IMR-90 (cell line): ENCODE results near the gene TSEN34. TPM values are rescaled to one million over a fixed set of nuclear protein-coding genes. Genes with fewer than 3 reads are reported as not detected.

Experiments
- ATAC-seq: fragments of 200-7000 bp; cut with Tn5 transposase; 2 replicates; pipeline ENCODE4 v1.9.1; 2020; ENCODE audit warnings: low read depth, mild to moderate bottlenecking, moderate library complexity
- BruUV-seq: library from RNA; stranded (reverse); fragments of 400-500 nt; replicated peaks from 2 replicates; lab custom pipeline; 2021; lab: Mats Ljungman, UMichigan
- CTCF ChIA-PET: fragments of 300-600 bp; formaldehyde crosslinking; extraction: SDS; loops from one replicate; lab custom pipeline; 2021; ENCODE audit warnings: antibody characterized with exemption; lab: Yijun Ruan, JAX
- POLR2A ChIA-PET: fragments of 300-600 bp; sonication (Branson Sonifier 250); formaldehyde crosslinking; loops from one replicate; lab custom pipeline; 2022; ENCODE audit warnings: antibody characterized with exemption; ENCODE audit not compliant: unreplicated experiment; lab: Charles Lee
- DNase-seq: peaks from one replicate; pipeline ENCODE4 v3.0.0; 2013
- H2AFZ ChIP-seq: replicated peaks from 2 replicates; pipeline ENCODE3; 2013; ENCODE audit warnings: low read length, mild to moderate bottlenecking; ENCODE audit not compliant: poor library complexity
- H2AK5ac ChIP-seq: 2 replicates; pipeline ENCODE4 v1.6.1; 2013; ENCODE audit warnings: low read depth, low read length, inconsistent platforms
- H2AK9ac ChIP-seq: replicated peaks from 2 replicates; pipeline ENCODE3; 2013; ENCODE audit warnings: mild to moderate bottlenecking, low read depth, low read length, moderate library complexity; ENCODE audit not compliant: poor library complexity
- H2BK120ac ChIP-seq: 2 replicates; pipeline ENCODE4 v1.6.1; 2013; ENCODE audit warnings: low read depth, low read length, inconsistent platforms
- H2BK15ac ChIP-seq: 3 replicates; pipeline ENCODE4 v1.6.1; 2013; ENCODE audit warnings: low read depth, low read length, inconsistent platforms
- H2BK20ac ChIP-seq: 2 replicates; pipeline ENCODE4 v1.6.1; 2013; ENCODE audit warnings: low read depth, mild to moderate bottlenecking, inconsistent platforms, low read length, moderate library complexity
- H2BK5ac ChIP-seq: 2 replicates; pipeline ENCODE4 v1.6.1; 2013; ENCODE audit warnings: mild to moderate bottlenecking, low read depth, low read length, inconsistent platforms; ENCODE audit not compliant: poor library complexity, severe bottlenecking
- H3K14ac ChIP-seq: replicated peaks from 2 replicates; pipeline ENCODE4 v1.6.1; 2013; ENCODE audit warnings: low read depth, low read length, inconsistent platforms
- H3K18ac ChIP-seq: 2 replicates; pipeline ENCODE4 v1.6.1; 2013; ENCODE audit warnings: low read depth, low read length, control low read depth
- H3K23ac ChIP-seq: 2 replicates; pipeline ENCODE4 v1.6.1; 2013; ENCODE audit warnings: low read depth, low read length, inconsistent platforms
- H3K27ac ChIP-seq: 2 replicates; pipeline ENCODE4 v1.5.1; 2013; ENCODE audit warnings: mild to moderate bottlenecking, control low read depth, low read length; ENCODE audit not compliant: insufficient read depth
- H3K27me3 ChIP-seq: 2 replicates; pipeline ENCODE4 v1.6.1; 2013; ENCODE audit warnings: low read length; ENCODE audit not compliant: control insufficient read depth, insufficient read depth
- H3K36me3 ChIP-seq: 2 replicates; pipeline ENCODE4 v1.6.1; 2013; ENCODE audit warnings: low read length, mixed read lengths; ENCODE audit not compliant: control insufficient read depth, insufficient read depth
- H3K4ac ChIP-seq: 2 replicates; pipeline ENCODE4 v1.6.1; 2013; ENCODE audit warnings: low read depth, low read length, inconsistent platforms
- H3K4me1 ChIP-seq: 2 replicates; pipeline ENCODE4 v1.6.1; 2013; ENCODE audit warnings: low read length, mixed read lengths; ENCODE audit not compliant: control insufficient read depth, insufficient read depth
- H3K4me2 ChIP-seq: 2 replicates; pipeline ENCODE4 v1.6.1; 2013; ENCODE audit warnings: low read depth, mild to moderate bottlenecking, control low read depth, low read length, moderate library complexity
- H3K4me3 ChIP-seq: 2 replicates; pipeline ENCODE4 v1.5.1; 2013; ENCODE audit warnings: low read depth, mild to moderate bottlenecking, control low read depth, low read length, moderate library complexity; ENCODE audit not compliant: insufficient read depth
- H3K56ac ChIP-seq: 2 replicates; pipeline ENCODE4 v1.6.1; 2013; ENCODE audit warnings: low read length, inconsistent platforms; ENCODE audit not compliant: insufficient read depth; ENCODE audit errors: extremely low read depth
- H3K79me1 ChIP-seq, 2 experiments: 2 replicates each; pipeline ENCODE4 v1.6.1; 2013; ENCODE audit warnings: low read length in 2 of 2, inconsistent platforms in 1 of 2, low read depth in 1 of 2
- H3K9ac ChIP-seq: 2 replicates; pipeline ENCODE4 v1.6.1; 2013; ENCODE audit warnings: low read depth, low read length, control low read depth
- H3K9me1 ChIP-seq: 2 replicates; pipeline ENCODE4 v1.6.1; 2013; ENCODE audit warnings: low read length, inconsistent platforms; ENCODE audit not compliant: insufficient read depth
- H3K9me3 ChIP-seq: 2 replicates; pipeline ENCODE4 v1.6.1; 2013; ENCODE audit warnings: low read length; ENCODE audit not compliant: control insufficient read depth, insufficient read depth
- H4K20me1 ChIP-seq: 2 replicates; pipeline ENCODE4 v1.6.1; 2013; ENCODE audit warnings: low read length, inconsistent platforms; ENCODE audit not compliant: insufficient read depth
- H4K5ac ChIP-seq: 2 replicates; pipeline ENCODE4 v1.6.1; 2013; ENCODE audit warnings: mild to moderate bottlenecking, low read depth, low read length, control low read depth
- H4K8ac ChIP-seq, 2 experiments: 2 replicates each; pipeline ENCODE4 v1.6.1; 2013; ENCODE audit warnings: low read depth in 2 of 2, low read length in 2 of 2, control low read depth in 1 of 2, inconsistent platforms in 1 of 2
- H4K91ac ChIP-seq: 2 replicates; pipeline ENCODE4 v1.6.1; 2013; ENCODE audit warnings: low read depth, low read length, inconsistent platforms; ENCODE audit not compliant: insufficient read depth
- BHLHE40 ChIP-seq: fragments of 150-350 bp; IDR thresholded peaks from 2 replicates; pipeline ENCODE4 v1.6.1; 2016; ENCODE audit warnings: mild to moderate bottlenecking, low read depth, low read length
- CEBPB ChIP-seq: IDR thresholded peaks from 2 replicates; pipeline ENCODE4 v1.6.1; 2012; ENCODE audit warnings: low read depth, low read length, improper control_type of control experiment
- CHD1 ChIP-seq: IDR thresholded peaks from 2 replicates; pipeline ENCODE4 v1.6.1; 2012; ENCODE audit warnings: low read depth, low read length, improper control_type of control experiment
- FOS ChIP-seq: fragments of 150-350 bp; IDR thresholded peaks from 2 replicates; pipeline ENCODE4 v1.6.1; 2016; ENCODE audit warnings: low read depth, low read length
- MAFK ChIP-seq: IDR thresholded peaks from 2 replicates; pipeline ENCODE4 v1.6.1; 2012; ENCODE audit warnings: low read depth, low read length, improper control_type of control experiment
- MAZ ChIP-seq: IDR thresholded peaks from 2 replicates; pipeline ENCODE4 v1.6.1; 2012; ENCODE audit warnings: low read depth, mild to moderate bottlenecking, low read length, improper control_type of control experiment, moderate library complexity, borderline replicate concordance
- MXI1 ChIP-seq: IDR thresholded peaks from 2 replicates; pipeline ENCODE4 v1.6.1; 2012; ENCODE audit warnings: low read depth, mild to moderate bottlenecking, low read length, moderate library complexity, borderline replicate concordance
- NFE2L2 ChIP-seq: fragments of 150-350 bp; IDR thresholded peaks from 2 replicates; pipeline ENCODE4 v1.6.1; 2016; ENCODE audit warnings: low read depth, mild to moderate bottlenecking, low read length
- RAD21 ChIP-seq: IDR thresholded peaks from 2 replicates; pipeline ENCODE4 v1.6.1; 2012; ENCODE audit warnings: low read length, improper control_type of control experiment
- RCOR1 ChIP-seq: IDR thresholded peaks from 2 replicates; pipeline ENCODE4 v1.6.1; 2012; ENCODE audit warnings: mild to moderate bottlenecking, low read length, improper control_type of control experiment; ENCODE audit not compliant: insufficient replicate concordance
- RFX5 ChIP-seq: IDR thresholded peaks from 2 replicates; pipeline ENCODE4 v1.8.0; 2012; ENCODE audit warnings: low read depth, mild to moderate bottlenecking, low read length, moderate library complexity
- SMC3 ChIP-seq: fragments of 150-350 bp; IDR thresholded peaks from 2 replicates; pipeline ENCODE4 v1.6.1; 2016; ENCODE audit warnings: low read depth, mild to moderate bottlenecking, antibody characterized with exemption, low read length, moderate library complexity
- WGBS, 2 experiments: methylation state at CpG; one replicate each; pipeline versions ENCODE4 v1.1.5 to v1.1.7; 2013; ENCODE audit warnings: missing lambda C conversion rate in 2 of 2; ENCODE audit not compliant: insufficient read length in 1 of 2; ENCODE audit errors: extremely low coverage in 2 of 2; 5-methylcytosine and 5-hydroxymethylcytosine counted together
- dilution Hi-C: fragments of 300-500 bp; cut with HindIII; formaldehyde crosslinking; loops from one replicate; pipeline ENCODE4 v1.14.3; 2018; ENCODE audit warnings: low sequenced_read_pairs; ENCODE audit not compliant: unreplicated experiment
- in situ Hi-C: fragments of 300-500 bp; cut with MboI; formaldehyde crosslinking; loops from 3 replicates; pipeline ENCODE4 v1.14.3; 2019; ENCODE audit warnings: low sequenced_read_pairs, inconsistent platforms, mixed read lengths
- intact Hi-C: fragments of 100-400 bp; cut with micrococcal nuclease; formaldehyde crosslinking; loops from 2 replicates; pipeline ENCODE4 v1.10.0; 2022
- polyA plus RNA-seq, 3 experiments: library from polyadenylated mRNA; depleted of rRNA; stranded (reverse); fragments of >200 nt; gene quantifications; 2 replicates each; pipeline ENCODE4 v1.2.3, GENCODE V29; 2012; ENCODE audit warnings: low replicate concordance in 1 of 3
- total RNA-seq: library from RNA; depleted of rRNA; stranded (reverse); fragments of >200 nt; gene quantifications from 2 replicates; pipeline ENCODE4 v1.2.3, GENCODE V29; 2012
- TF ChIP-seq, protein P1 (sequence below): fragments of 150-350 bp; IDR thresholded peaks from 2 replicates; pipeline ENCODE4 v1.6.1; 2017; ENCODE audit warnings: mild to moderate bottlenecking, antibody characterized with exemption, low read length, low read depth
- TF ChIP-seq, protein P2 (sequence below): conservative IDR thresholded peaks from 2 replicates; pipeline ENCODE4 v1.5.1; 2012; ENCODE audit warnings: mild to moderate bottlenecking, low read depth, low read length, improper control_type of control experiment
- TF ChIP-seq, protein P3 (sequence below): fragments of 150-350 bp; IDR thresholded peaks from 2 replicates; pipeline ENCODE4 v1.6.1; 2016; ENCODE audit warnings: low read depth, mild to moderate bottlenecking, low read length, moderate library complexity, borderline replicate concordance

The TSEN34 gene
- total and polyA plus RNA-seq, 2 of the 4 experiments (the other 2 are of a cell fraction): 32.1 to 69.4 TPM

DNA sequence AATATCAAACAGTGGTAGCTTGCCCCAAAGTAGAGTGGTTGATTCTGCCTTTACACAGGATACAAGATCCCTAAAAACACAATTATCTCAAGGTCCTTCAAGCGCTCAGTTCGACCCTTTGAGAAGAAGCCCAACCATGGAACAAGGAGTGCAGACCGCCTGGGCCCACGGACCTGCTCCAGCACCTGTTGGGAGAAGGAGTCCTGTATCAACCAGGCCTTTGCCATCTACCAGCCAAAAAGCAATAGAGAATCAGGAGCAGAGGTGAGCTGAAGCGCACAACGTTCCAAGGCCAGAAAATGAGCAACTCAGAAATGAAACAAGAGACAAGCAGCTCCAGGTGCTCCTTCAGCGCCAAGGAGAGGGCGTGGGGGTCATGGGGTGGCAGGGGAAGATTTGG is 38.0 kb downstream of the TSEN34 start:
- dilution Hi-C loops: no loop called here
- CTCF ChIA-PET: interaction anchor here (0.6 kb wide), 1 partner anchor 18 kb away, joined by 7 read pairs; no protein-coding TSS in a partner anchor
- DNase-seq: no peak

More for the DNA sequence above, 38.0 kb downstream of the TSEN34 start:
- ATAC-seq: no peak
- Histone ChIP-seq H4K5ac (no peak overlapping the region), H2BK20ac (no peak overlapping the region), H2BK5ac (no peak overlapping the region), H3K14ac (no peak overlapping the region), H3K36me3 (no peaks in the 10 kb centered on the region), H2AK5ac (no peak overlapping the region), H3K79me1 (no peaks in the 10 kb centered on the region), H2AK9ac (no peak overlapping the region), H3K4me2 (no peak overlapping the region), H4K20me1 (no peaks in the 10 kb centered on the region), H3K9me1 (no peaks in the 10 kb centered on the region; the same call in 1 of the 2 replicates), H3K27me3 (peaks cover 4% of the 10 kb centered on the region), H3K9ac (no peak overlapping the region), H2AFZ (no peak overlapping the region), H2BK120ac (no peak overlapping the region), H3K4ac (no peak overlapping the region), H3K4me3 (no peak overlapping the region), H3K27ac (no peak overlapping the region), H3K23ac (no peak overlapping the region), H3K56ac (no peak overlapping the region), H3K4me1 (no peaks in the 10 kb centered on the region), H2BK15ac (no peak overlapping the region), H4K91ac (no peak overlapping the region), H3K18ac (no peak overlapping the region), H3K9me3 (no peaks in the 10 kb centered on the region), H4K8ac (no peak overlapping the region)
- no TSS peak for BruUV-seq
- in situ Hi-C loops: no loop called here
- WGBS, 2 experiments: 64% methylated on average over 6 of the region's 8 CpGs; no CpG with 5 or more reads in 1 of the 2 experiments
- intact Hi-C loops: no loop called here
- TF ChIP-seq, protein P1, sequence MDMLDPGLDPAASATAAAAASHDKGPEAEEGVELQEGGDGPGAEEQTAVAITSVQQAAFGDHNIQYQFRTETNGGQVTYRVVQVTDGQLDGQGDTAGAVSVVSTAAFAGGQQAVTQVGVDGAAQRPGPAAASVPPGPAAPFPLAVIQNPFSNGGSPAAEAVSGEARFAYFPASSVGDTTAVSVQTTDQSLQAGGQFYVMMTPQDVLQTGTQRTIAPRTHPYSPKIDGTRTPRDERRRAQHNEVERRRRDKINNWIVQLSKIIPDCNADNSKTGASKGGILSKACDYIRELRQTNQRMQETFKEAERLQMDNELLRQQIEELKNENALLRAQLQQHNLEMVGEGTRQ: no peak
- TF ChIP-seq BHLHE40 (no peak), FOS (no peak), CEBPB (no peak), RCOR1 (no peak), RAD21 (no peak), MXI1 (no peak), SMC3 (no peak), MAFK (no peak), NFE2L2 (no peak), MAZ (no peak), CHD1 (no peak), RFX5 (no peak)
- TF ChIP-seq, protein P2, sequence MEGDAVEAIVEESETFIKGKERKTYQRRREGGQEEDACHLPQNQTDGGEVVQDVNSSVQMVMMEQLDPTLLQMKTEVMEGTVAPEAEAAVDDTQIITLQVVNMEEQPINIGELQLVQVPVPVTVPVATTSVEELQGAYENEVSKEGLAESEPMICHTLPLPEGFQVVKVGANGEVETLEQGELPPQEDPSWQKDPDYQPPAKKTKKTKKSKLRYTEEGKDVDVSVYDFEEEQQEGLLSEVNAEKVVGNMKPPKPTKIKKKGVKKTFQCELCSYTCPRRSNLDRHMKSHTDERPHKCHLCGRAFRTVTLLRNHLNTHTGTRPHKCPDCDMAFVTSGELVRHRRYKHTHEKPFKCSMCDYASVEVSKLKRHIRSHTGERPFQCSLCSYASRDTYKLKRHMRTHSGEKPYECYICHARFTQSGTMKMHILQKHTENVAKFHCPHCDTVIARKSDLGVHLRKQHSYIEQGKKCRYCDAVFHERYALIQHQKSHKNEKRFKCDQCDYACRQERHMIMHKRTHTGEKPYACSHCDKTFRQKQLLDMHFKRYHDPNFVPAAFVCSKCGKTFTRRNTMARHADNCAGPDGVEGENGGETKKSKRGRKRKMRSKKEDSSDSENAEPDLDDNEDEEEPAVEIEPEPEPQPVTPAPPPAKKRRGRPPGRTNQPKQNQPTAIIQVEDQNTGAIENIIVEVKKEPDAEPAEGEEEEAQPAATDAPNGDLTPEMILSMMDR: no peak
- TF ChIP-seq, protein P3, sequence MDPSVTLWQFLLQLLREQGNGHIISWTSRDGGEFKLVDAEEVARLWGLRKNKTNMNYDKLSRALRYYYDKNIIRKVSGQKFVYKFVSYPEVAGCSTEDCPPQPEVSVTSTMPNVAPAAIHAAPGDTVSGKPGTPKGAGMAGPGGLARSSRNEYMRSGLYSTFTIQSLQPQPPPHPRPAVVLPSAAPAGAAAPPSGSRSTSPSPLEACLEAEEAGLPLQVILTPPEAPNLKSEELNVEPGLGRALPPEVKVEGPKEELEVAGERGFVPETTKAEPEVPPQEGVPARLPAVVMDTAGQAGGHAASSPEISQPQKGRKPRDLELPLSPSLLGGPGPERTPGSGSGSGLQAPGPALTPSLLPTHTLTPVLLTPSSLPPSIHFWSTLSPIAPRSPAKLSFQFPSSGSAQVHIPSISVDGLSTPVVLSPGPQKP: no peak
- POLR2A ChIA-PET: interaction anchor here (0.8 kb wide), 1 partner anchor 24 kb away, joined by 4 read pairs; no protein-coding TSS in a partner anchor
